WERI-Rb-1 (cell line): ENCODE measurements around the gene FAM114A2.

ENCODE experiments used
- DNase-seq: peaks from one replicate; pipeline ENCODE4 v3.0.0-alpha.2; 2020
- H3K27ac ChIP-seq: fragments of 250-450 bp; sonication (Bioruptor Pico); 2 replicates; pipeline ENCODE4 v1.5.1; 2020; ENCODE audit warnings: mild to moderate bottlenecking, moderate library complexity
- H3K27me3 ChIP-seq: fragments of 250-450 bp; sonication (Bioruptor Pico); 2 replicates; pipeline ENCODE4 v1.5.1; 2021; ENCODE audit warnings: mild to moderate bottlenecking, low read depth, moderate library complexity; ENCODE audit not compliant: insufficient read depth, severe bottlenecking
- H3K36me3 ChIP-seq: fragments of 250-450 bp; sonication (Bioruptor Pico); 2 replicates; pipeline ENCODE4 v1.5.1; 2020; ENCODE audit warnings: mild to moderate bottlenecking, moderate library complexity
- H3K4me3 ChIP-seq: 2 replicates; pipeline ENCODE4 v1.5.1; 2011; ENCODE audit warnings: low read depth, mild to moderate bottlenecking, control low read depth, low read length
- H3K9me3 ChIP-seq: fragments of 250-450 bp; sonication (Bioruptor Pico); 2 replicates; pipeline ENCODE4 v1.5.1; 2021; ENCODE audit warnings: mild to moderate bottlenecking, moderate library complexity; ENCODE audit not compliant: severe bottlenecking
- CTCF ChIP-seq: IDR thresholded peaks from 2 replicates; pipeline ENCODE4 v1.5.1; 2011; ENCODE audit warnings: low read depth, mild to moderate bottlenecking, control low read depth, inconsistent platforms, low read length

FAM114A2 gene

GRCh38 chr5:153983885-153984284 lies 54.8 kb downstream of the FAM114A2 start:
- H3K27ac ChIP-seq: no peak overlapping the region
- no peak for TF ChIP-seq CTCF
- H3K4me3 ChIP-seq: no peak overlapping the region
- no peak for DNase-seq
- no peaks in the 10 kb centered on the region for H3K36me3 ChIP-seq
- no peaks in the 10 kb centered on the region for H3K27me3 ChIP-seq
- H3K9me3 ChIP-seq: no peaks in the 10 kb centered on the region

- Histone ChIP-seq H3K27ac (no peak overlapping the region), H3K4me3 (no peak overlapping the region), H3K36me3 (no peaks in the 10 kb centered on the region), H3K9me3 (no peaks in the 10 kb centered on the region), H3K27me3 (no peaks in the 10 kb centered on the region)
- DNase-seq: no peak
- TF ChIP-seq CTCF: no peak
These were observed 56.7 kb downstream of the FAM114A2 start for GRCh38 chr5:153981905-153982605.

GRCh38 chr5:153979028-153979783 lies 59.5 kb downstream of the FAM114A2 start:
- no peaks in the 10 kb centered on the region for H3K36me3 ChIP-seq
- H3K4me3 ChIP-seq: no peak overlapping the region
- no peak for DNase-seq
- TF ChIP-seq CTCF: no peak
- H3K27me3 ChIP-seq: no peaks in the 10 kb centered on the region
- no peak overlapping the region for H3K27ac ChIP-seq
- H3K9me3 ChIP-seq: no peaks in the 10 kb centered on the region

GRCh38 chr5:153974813-153975163 lies 63.9 kb downstream of the FAM114A2 start:
- no peak for DNase-seq
- TF ChIP-seq CTCF: no peak

GRCh38 chr5:153974131-153974812 lies 64.4 kb downstream of the FAM114A2 start:
- peak; percentile 65 for TF ChIP-seq CTCF
- Histone ChIP-seq H3K36me3 (no peaks in the 10 kb centered on the region), H3K27me3 (no peaks in the 10 kb centered on the region), H3K27ac (no peak overlapping the region), H3K4me3 (no peak overlapping the region), H3K9me3 (no peaks in the 10 kb centered on the region)
- peak; percentile 30 for DNase-seq

More at GRCh38 chr5:153974813-153975163, 63.9 kb downstream of the FAM114A2 start:
- H3K36me3 ChIP-seq: no peaks in the 10 kb centered on the region
- H3K9me3 ChIP-seq: no peaks in the 10 kb centered on the region
- no peak overlapping the region for H3K4me3 ChIP-seq
- H3K27ac ChIP-seq: no peak overlapping the region
- no peaks in the 10 kb centered on the region for H3K27me3 ChIP-seq
